GM23338 (cell line): ENCODE data around the gene ECM2.

ENCODE experiments used
- CTCF ChIP-seq, 2 experiments: fragments of 200-600 bp in 1 of 2; sonication (generic) in 1 of 2; conservative IDR thresholded peaks; 2 replicates each; pipeline versions ENCODE4 v1.5.1 to v1.6.1; 2016 to 2017; ENCODE audit warnings: antibody characterized with exemption in 2 of 2, low read depth in 2 of 2, mild to moderate bottlenecking in 2 of 2, moderate library complexity in 1 of 2
- ETS1 ChIP-seq: IDR thresholded peaks from 2 replicates; pipeline ENCODE4 v1.6.1; 2016; ENCODE audit warnings: antibody characterized with exemption
- EZH2 ChIP-seq: fragments of 200-600 bp; sonication (generic); IDR thresholded peaks from one replicate; pipeline ENCODE4 v1.8.0; 2017; ENCODE audit warnings: antibody characterized with exemption, mild to moderate bottlenecking, low read depth; ENCODE audit not compliant: unreplicated experiment
- EZH2phosphoT487 ChIP-seq: fragments of 200-600 bp; sonication (generic); IDR thresholded peaks from one replicate; pipeline ENCODE4 v1.8.1; 2018; ENCODE audit warnings: antibody characterized with exemption; ENCODE audit not compliant: unreplicated experiment
- TF ChIP-seq, protein P1 (sequence below): IDR thresholded peaks from one replicate; pipeline ENCODE4 v1.6.1; 2018; ENCODE audit warnings: antibody characterized with exemption; ENCODE audit not compliant: unreplicated experiment

- TF ChIP-seq CTCF (conservative IDR thresholded peaks at IDR 0.05; ENCODE audit: low read depth in 2 of 2) (no peak), EZH2phosphoT487 (no peak), ETS1 (no peak), EZH2 (no peak)
- TF ChIP-seq, protein P1, sequence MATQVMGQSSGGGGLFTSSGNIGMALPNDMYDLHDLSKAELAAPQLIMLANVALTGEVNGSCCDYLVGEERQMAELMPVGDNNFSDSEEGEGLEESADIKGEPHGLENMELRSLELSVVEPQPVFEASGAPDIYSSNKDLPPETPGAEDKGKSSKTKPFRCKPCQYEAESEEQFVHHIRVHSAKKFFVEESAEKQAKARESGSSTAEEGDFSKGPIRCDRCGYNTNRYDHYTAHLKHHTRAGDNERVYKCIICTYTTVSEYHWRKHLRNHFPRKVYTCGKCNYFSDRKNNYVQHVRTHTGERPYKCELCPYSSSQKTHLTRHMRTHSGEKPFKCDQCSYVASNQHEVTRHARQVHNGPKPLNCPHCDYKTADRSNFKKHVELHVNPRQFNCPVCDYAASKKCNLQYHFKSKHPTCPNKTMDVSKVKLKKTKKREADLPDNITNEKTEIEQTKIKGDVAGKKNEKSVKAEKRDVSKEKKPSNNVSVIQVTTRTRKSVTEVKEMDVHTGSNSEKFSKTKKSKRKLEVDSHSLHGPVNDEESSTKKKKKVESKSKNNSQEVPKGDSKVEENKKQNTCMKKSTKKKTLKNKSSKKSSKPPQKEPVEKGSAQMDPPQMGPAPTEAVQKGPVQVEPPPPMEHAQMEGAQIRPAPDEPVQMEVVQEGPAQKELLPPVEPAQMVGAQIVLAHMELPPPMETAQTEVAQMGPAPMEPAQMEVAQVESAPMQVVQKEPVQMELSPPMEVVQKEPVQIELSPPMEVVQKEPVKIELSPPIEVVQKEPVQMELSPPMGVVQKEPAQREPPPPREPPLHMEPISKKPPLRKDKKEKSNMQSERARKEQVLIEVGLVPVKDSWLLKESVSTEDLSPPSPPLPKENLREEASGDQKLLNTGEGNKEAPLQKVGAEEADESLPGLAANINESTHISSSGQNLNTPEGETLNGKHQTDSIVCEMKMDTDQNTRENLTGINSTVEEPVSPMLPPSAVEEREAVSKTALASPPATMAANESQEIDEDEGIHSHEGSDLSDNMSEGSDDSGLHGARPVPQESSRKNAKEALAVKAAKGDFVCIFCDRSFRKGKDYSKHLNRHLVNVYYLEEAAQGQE, result no peak
Observed at GRCh38 chr9:92564982-92565381, 29.2 kb upstream of the ECM2 start.
